GM10266 (cell line): ENCODE results near the gene EML1.

Experiments used
- DNase-seq: peaks from one replicate; pipeline ENCODE4 v3.0.0; 2012; ENCODE audit errors: extremely low spot score
- TF ChIP-seq, protein P1 (sequence below): IDR thresholded peaks from 2 replicates; pipeline ENCODE4 v1.5.1; 2012; ENCODE audit warnings: mild to moderate bottlenecking, low read depth; ENCODE audit not compliant: control insufficient read depth, insufficient read depth; ENCODE audit errors: missing control alignments

EML1 gene

DNA sequence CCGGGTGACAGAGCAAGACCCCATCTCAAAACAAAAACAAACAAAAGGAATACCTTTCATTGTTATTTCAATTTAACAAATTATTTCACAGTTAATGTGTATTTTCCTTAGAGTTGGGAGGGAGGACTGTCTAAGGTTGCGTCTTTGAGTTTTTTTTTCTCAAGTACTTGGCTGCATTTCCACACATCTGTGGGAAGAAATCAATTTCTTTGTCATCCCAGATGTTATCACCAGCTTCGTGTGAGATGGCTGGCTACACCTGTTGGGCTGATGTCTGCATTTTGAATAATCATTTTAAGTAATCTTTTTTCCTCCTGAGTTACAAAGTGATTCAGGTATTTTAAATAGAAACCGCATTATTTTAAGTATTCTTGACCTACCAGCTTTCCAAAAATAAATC lies 59.4 kb downstream of the EML1 start:
- no peak for DNase-seq
- TF ChIP-seq, protein P1, sequence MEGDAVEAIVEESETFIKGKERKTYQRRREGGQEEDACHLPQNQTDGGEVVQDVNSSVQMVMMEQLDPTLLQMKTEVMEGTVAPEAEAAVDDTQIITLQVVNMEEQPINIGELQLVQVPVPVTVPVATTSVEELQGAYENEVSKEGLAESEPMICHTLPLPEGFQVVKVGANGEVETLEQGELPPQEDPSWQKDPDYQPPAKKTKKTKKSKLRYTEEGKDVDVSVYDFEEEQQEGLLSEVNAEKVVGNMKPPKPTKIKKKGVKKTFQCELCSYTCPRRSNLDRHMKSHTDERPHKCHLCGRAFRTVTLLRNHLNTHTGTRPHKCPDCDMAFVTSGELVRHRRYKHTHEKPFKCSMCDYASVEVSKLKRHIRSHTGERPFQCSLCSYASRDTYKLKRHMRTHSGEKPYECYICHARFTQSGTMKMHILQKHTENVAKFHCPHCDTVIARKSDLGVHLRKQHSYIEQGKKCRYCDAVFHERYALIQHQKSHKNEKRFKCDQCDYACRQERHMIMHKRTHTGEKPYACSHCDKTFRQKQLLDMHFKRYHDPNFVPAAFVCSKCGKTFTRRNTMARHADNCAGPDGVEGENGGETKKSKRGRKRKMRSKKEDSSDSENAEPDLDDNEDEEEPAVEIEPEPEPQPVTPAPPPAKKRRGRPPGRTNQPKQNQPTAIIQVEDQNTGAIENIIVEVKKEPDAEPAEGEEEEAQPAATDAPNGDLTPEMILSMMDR: no peak

DNA sequence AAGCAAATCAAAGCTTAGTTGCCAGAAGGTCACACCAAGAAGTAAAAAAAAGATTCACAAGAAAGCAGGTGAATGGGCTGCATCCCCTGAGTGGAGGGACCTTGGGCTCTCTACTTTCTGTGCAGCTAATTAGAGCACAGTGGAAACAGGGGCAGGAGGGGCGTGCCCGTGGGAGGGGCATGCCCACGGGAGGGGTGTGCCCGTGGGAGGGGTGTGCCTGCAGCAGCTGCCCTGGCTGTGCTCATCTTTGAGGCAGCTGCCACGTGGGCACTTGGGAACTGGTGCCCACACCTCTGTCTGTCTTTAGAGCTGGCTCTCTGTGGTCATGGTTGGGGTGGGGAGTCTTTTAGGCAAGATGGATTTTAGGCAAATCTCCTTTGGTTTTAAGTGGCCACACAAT lies 60.0 kb downstream of the EML1 start:
- TF ChIP-seq, protein P1: no peak
- DNase-seq: no peak

DNA sequence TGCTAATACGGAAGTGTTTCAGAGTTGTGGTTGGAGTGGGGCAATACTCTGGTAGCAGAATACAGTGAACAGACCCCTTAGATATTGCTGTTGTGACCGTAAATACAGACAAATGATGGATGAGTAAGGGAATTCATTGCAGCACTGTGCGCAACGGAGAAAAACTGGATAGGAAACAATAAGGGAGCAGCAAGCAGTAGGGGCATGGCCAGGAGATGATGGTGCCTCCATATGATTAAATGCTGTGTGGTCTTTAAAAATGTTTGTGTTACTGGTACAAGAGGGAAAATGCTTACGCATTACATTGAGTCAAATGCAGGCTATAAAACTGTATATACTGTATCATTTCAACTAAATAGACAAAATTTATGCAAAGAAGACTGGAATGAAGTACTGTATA lies 61.6 kb downstream of the EML1 start:
- DNase-seq: no peak
- TF ChIP-seq, protein P1: no peak

DNA sequence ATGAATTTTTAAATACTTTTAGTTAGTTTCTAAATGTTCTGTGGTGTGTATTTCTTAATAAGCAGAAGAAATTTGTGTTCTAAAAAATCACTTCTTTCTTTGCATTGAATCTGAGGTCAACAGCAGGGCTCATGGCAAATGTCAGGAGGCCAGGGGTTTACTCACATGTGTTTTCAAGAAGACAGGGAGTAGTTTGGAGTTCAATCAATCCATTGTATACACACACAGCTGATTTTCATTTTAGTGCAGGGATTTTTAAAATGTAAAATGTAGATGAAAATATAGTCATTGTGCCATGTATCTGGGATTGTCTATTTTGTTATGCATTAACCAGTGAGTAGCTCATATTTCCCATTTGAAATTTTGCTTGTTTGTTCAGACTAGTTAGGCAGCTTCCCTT lies 62.1 kb downstream of the EML1 start:
- TF ChIP-seq, protein P1: no peak
- DNase-seq: no peak

DNA sequence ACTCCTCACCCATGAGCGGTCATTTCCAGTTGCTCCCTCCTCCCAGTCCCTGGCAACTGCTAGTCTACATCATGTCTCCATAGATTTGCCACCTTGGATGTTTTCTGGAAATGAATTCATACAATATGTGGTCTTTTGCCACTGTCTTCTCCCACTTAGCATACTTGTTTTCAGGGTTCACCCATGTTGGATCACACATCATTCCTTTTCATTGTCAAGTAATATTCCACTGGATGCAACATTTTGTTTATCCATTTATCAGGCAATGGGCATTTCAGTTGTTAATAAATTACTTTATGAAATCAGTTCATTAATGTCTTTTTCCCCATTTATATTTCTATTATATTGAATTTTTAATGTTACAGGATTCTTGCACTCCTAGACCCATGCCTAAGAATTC lies 64.3 kb downstream of the EML1 start:
- no peak for DNase-seq
- TF ChIP-seq, protein P1: no peak

DNA sequence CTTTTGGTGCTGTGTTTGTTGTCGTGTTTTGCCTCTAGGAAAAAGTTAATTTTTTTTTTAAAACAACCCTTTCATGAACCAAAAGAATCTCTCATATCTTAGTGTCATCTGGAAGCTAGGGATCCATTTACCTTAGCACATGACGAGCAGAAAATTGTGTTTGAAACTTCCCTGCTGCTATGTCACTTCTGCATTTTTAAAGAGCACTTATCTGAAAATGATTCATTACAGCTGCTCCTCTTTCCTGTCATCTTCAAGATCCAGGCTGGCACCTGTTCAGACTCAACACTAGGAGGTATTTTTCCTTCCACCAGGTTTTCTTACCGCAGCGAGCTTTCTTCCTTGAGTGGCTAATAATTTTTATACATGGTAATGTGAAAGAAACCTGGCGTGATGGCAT lies 67.0 kb downstream of the EML1 start:
- TF ChIP-seq, protein P1: no peak
- DNase-seq: no peak

DNA sequence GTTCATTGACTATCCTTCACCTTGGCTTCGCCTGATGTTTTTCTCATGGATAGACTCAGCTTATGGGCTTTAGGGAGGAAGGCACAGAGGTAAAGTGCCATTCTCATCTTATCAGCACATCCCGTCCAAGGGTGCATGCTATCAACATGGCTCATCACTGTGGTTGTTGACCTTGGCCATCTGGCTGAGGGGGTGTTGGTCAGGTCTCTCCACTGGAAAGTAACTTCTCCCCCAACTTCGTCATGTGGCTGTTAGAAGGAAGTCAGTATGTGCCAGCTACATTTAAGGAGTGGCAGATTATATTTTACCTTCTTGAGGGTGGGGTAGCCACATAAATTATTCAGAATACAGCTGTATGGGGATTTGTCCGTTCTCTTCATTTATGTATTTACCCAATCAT lies 68.9 kb downstream of the EML1 start:
- TF ChIP-seq, protein P1: no peak
- DNase-seq: no peak
